Inflammatory macrophage treated with lipopolysaccharide for 4 hours (primary cell): ENCODE results near the gene PIP5K1A.
"Not testable (repeated sequence)": the region's sequence is repeated elsewhere in the genome, so short reads cannot be mapped to it uniquely, and the experiment has no call there.

Experiments used
- DNase-seq: peaks from one replicate; pipeline ENCODE4 v3.0.0-alpha.2; 2020

PIP5K1A gene

GRCh38 chr1:151198254-151199127 lies at the start of gene PIP5K1A:
PIP5K1A (plus strand) TSS chr1:151198552; CDS start chr1:151198997, 445 bp downstream.
- DNase-seq: peak; percentile 100

GRCh38 chr1:151156515-151156819 lies 41.9 kb upstream of the PIP5K1A start, which contains the start of gene TNFAIP8L2:
TNFAIP8L2 (plus strand) TSS chr1:151156649; CDS start chr1:151158698, 2,049 bp downstream.
- DNase-seq: peak; percentile 87

- peak; percentile 50 for DNase-seq
Measured at GRCh38 chr1:151157067-151157531, 41.3 kb upstream of the PIP5K1A start.

- DNase-seq: peak; percentile 76
Measured at GRCh38 chr1:151158326-151158725, 40.0 kb upstream of the PIP5K1A start.

GRCh38 chr1:151158751-151159251 lies 39.6 kb upstream of the PIP5K1A start:
- peak; percentile 21 for DNase-seq

GRCh38 chr1:151159373-151159772 lies 39.0 kb upstream of the PIP5K1A start:
- peak; percentile 68 for DNase-seq

- no peak for DNase-seq
Measured at GRCh38 chr1:151164732-151165280, 33.5 kb upstream of the PIP5K1A start.

- no peak for DNase-seq
Measured at GRCh38 chr1:151165281-151165737, 33.0 kb upstream of the PIP5K1A start.

GRCh38 chr1:151165738-151166504 lies 32.4 kb upstream of the PIP5K1A start, which contains the start of the genes LYSMD1 and SCNM1:
LYSMD1 (minus strand) TSS chr1:151165902; CDS start chr1:151165258, 644 bp downstream.
SCNM1 (plus strand) TSS chr1:151166144; CDS start chr1:151166153, 9 bp downstream.
- peak; percentile 99 for DNase-seq

- peak; percentile 25 for DNase-seq
Measured at GRCh38 chr1:151166505-151166956, 31.8 kb upstream of the PIP5K1A start.

- DNase-seq: no peak
Measured at GRCh38 chr1:151167116-151167515, 31.2 kb upstream of the PIP5K1A start.

GRCh38 chr1:151171190-151171589 lies 27.2 kb upstream of the PIP5K1A start:
- no peak for DNase-seq

- DNase-seq: peak; percentile 10
Measured at GRCh38 chr1:151175041-151175741, 23.2 kb upstream of the PIP5K1A start.

GRCh38 chr1:151175863-151176262 lies 22.5 kb upstream of the PIP5K1A start, which contains the start of gene TMOD4:
TMOD4 (minus strand) TSS chr1:151175981; CDS start chr1:151174875, 1,106 bp downstream.
- peak; percentile 52 for DNase-seq

- DNase-seq: no peak
Measured at GRCh38 chr1:151176514-151177045, 21.8 kb upstream of the PIP5K1A start.

- DNase-seq: no peak
Measured at GRCh38 chr1:151184211-151184610, 14.1 kb upstream of the PIP5K1A start.

- no peak for DNase-seq
Measured at GRCh38 chr1:151187205-151187604, 11.1 kb upstream of the PIP5K1A start.

GRCh38 chr1:151188667-151189066 lies 9.7 kb upstream of the PIP5K1A start:
- DNase-seq: not testable (repeated sequence)

GRCh38 chr1:151189637-151190445 lies 8.5 kb upstream of the PIP5K1A start, which contains the start of gene VPS72:
VPS72 (minus strand) TSS chr1:151190197; CDS start chr1:151190121, 76 bp downstream.
- DNase-seq: peak; percentile 85

- no peak for DNase-seq
Measured at GRCh38 chr1:151192047-151192446, 6.3 kb upstream of the PIP5K1A start.

- DNase-seq: no peak
Measured at GRCh38 chr1:151193304-151193703, 5.0 kb upstream of the PIP5K1A start.
